HG03571 (cell line): ENCODE measurements around the gene OTULINL.
"Not testable (repeated sequence)": the region's sequence is repeated elsewhere in the genome, so short reads cannot be mapped to it uniquely, and the experiment has no call there.

Experiments used
- ATAC-seq: cut with Tn5 transposase; IDR thresholded peaks from one replicate; pipeline ENCODE4 v1.9.1; 2021; ENCODE audit not compliant: unreplicated experiment

Gene OTULINL

GRCh38 chr5:14581106-14581890 lies at the start of gene OTULINL:
Gene OTULINL, plus strand, starts transcription at chr5:14581792. Its CDS starts 103 bp downstream, at chr5:14581895.
- peak; percentile 99 for ATAC-seq

GRCh38 chr5:14532180-14532579 lies 49.4 kb upstream of the OTULINL start:
- no peak for ATAC-seq

- no peak for ATAC-seq
Measured at GRCh38 chr5:14534773-14535172, 46.8 kb upstream of the OTULINL start.

GRCh38 chr5:14545308-14545707 lies 36.3 kb upstream of the OTULINL start:
- no peak for ATAC-seq

GRCh38 chr5:14545862-14546261 lies 35.7 kb upstream of the OTULINL start:
- ATAC-seq, result no peak

- ATAC-seq, result no peak
Measured at GRCh38 chr5:14547666-14548065, 33.9 kb upstream of the OTULINL start.

GRCh38 chr5:14551211-14551610 lies 30.4 kb upstream of the OTULINL start:
- no peak for ATAC-seq

- no peak for ATAC-seq
Measured at GRCh38 chr5:14552017-14552416, 29.6 kb upstream of the OTULINL start.

- ATAC-seq, result not testable (repeated sequence)
Measured at GRCh38 chr5:14554288-14554687, 27.3 kb upstream of the OTULINL start.

- no peak for ATAC-seq
Measured at GRCh38 chr5:14556015-14556414, 25.6 kb upstream of the OTULINL start.

GRCh38 chr5:14557203-14557770 lies 24.3 kb upstream of the OTULINL start:
- no peak for ATAC-seq

GRCh38 chr5:14557791-14558415 lies 23.7 kb upstream of the OTULINL start:
- no peak for ATAC-seq

GRCh38 chr5:14560091-14560595 lies 21.4 kb upstream of the OTULINL start:
- no peak for ATAC-seq

- no peak for ATAC-seq
Measured at GRCh38 chr5:14561741-14562140, 19.9 kb upstream of the OTULINL start.

- ATAC-seq, result no peak
Measured at GRCh38 chr5:14568333-14568732, 13.3 kb upstream of the OTULINL start.

GRCh38 chr5:14569948-14570691 lies 11.5 kb upstream of the OTULINL start:
- no peak for ATAC-seq

GRCh38 chr5:14571901-14572300 lies 9.7 kb upstream of the OTULINL start:
- no peak for ATAC-seq

- ATAC-seq, result no peak
Measured at GRCh38 chr5:14572385-14572784, 9.2 kb upstream of the OTULINL start.

GRCh38 chr5:14572836-14573235 lies 8.8 kb upstream of the OTULINL start:
- no peak for ATAC-seq

GRCh38 chr5:14574096-14574495 lies 7.5 kb upstream of the OTULINL start:
- no peak for ATAC-seq

GRCh38 chr5:14574891-14575508 lies 6.6 kb upstream of the OTULINL start:
- no peak for ATAC-seq
